SK-N-SH (cell line): ENCODE data around the gene BNIP5. TPM values are rescaled to one million over a fixed set of nuclear protein-coding genes. Genes with fewer than 3 reads are reported as not detected.
A peak's percentile ranks its signal among the peaks of the same experiment; 100 is the strongest.

ENCODE experiments used
- CTCF ChIA-PET: fragments of 300-600, 350-600 bp; formaldehyde crosslinking; extraction: SDS; loops from one replicate; lab custom pipeline; 2021; lab: Yijun Ruan, JAX
- POLR2A ChIA-PET: fragments of 350-600 bp; sonication (Branson Sonifier 250); formaldehyde crosslinking; extraction: SDS; loops from one replicate; lab custom pipeline; 2020; ENCODE audit warnings: antibody characterized with exemption, inconsistent platforms; lab: Yijun Ruan, JAX
- DNase-seq: peaks from one replicate; pipeline ENCODE4 v3.0.0; 2012
- H2AFZ ChIP-seq: fragments of 200-600 bp; sonication (generic); 2 replicates; pipeline ENCODE4 v1.8.1; 2016; ENCODE audit warnings: antibody characterized with exemption, mild to moderate bottlenecking, low read depth
- H3F3A ChIP-seq: fragments of 200-600 bp; sonication (generic); replicated peaks from 2 replicates; pipeline ENCODE3; 2016; ENCODE audit warnings: antibody characterized with exemption, mild to moderate bottlenecking; ENCODE audit not compliant: insufficient read depth
- H3K27ac ChIP-seq, 2 experiments: fragments of 200-500 bp in 1 of 2; fragments of 200-600 bp in 1 of 2; sonication (Bioruptor generic) in 1 of 2; sonication (generic), shearing (Covaris generic) in 1 of 2; 2 replicates each; pipeline versions ENCODE4 v1.5.1 to v1.6.1; 2014 to 2016; ENCODE audit warnings: low read depth in 2 of 2, inconsistent platforms in 1 of 2, low read length in 1 of 2, mild to moderate bottlenecking in 1 of 2, mixed read lengths in 1 of 2
- H3K27me3 ChIP-seq: fragments of 200-600 bp; sonication (generic), shearing (Covaris generic); 2 replicates; pipeline ENCODE4 v1.6.1; 2016; ENCODE audit warnings: mixed run types; ENCODE audit not compliant: insufficient read depth
- H3K36me3 ChIP-seq, 2 experiments: fragments of 200-500 bp in 1 of 2; fragments of 200-600 bp in 1 of 2; sonication (Bioruptor generic) in 1 of 2; sonication (generic) in 1 of 2; replicated peaks in 1 of 2; 2 replicates each; pipeline versions ENCODE3 to v1.5.1; 2014 to 2016; ENCODE audit warnings: low read length in 1 of 2, mild to moderate bottlenecking in 1 of 2; ENCODE audit not compliant: insufficient read depth in 2 of 2, control insufficient read depth in 1 of 2
- H3K4me1 ChIP-seq, 2 experiments: fragments of 200-500 bp in 1 of 2; fragments of 200-600 bp in 1 of 2; sonication (Bioruptor generic) in 1 of 2; sonication (generic), shearing (Covaris generic) in 1 of 2; 2 replicates each; pipeline versions ENCODE4 v1.5.1 to v1.6.1; 2014 to 2016; ENCODE audit warnings: low read depth in 1 of 2, low read length in 1 of 2, mixed run types in 1 of 2; ENCODE audit not compliant: insufficient read depth in 2 of 2, control insufficient read depth in 1 of 2
- H3K4me2 ChIP-seq: fragments of 200-600 bp; sonication (generic), shearing (Covaris generic); 2 replicates; pipeline ENCODE4 v1.6.1; 2017; ENCODE audit warnings: mixed run types
- H3K4me3 ChIP-seq, 2 experiments: fragments of 200-500 bp in 1 of 2; fragments of 200-600 bp in 1 of 2; sonication (Bioruptor generic) in 1 of 2; sonication (generic), shearing (Covaris generic) in 1 of 2; 2 replicates each; pipeline versions ENCODE4 v1.5.1 to v1.8.1; 2014 to 2016; ENCODE audit warnings: low read depth in 2 of 2, inconsistent platforms in 1 of 2, low read length in 1 of 2, mild to moderate bottlenecking in 1 of 2, mixed read lengths in 1 of 2, moderate library complexity in 1 of 2
- H3K79me2 ChIP-seq: fragments of 200-600 bp; sonication (generic); 2 replicates; pipeline ENCODE4 v1.8.1; 2017; ENCODE audit warnings: mild to moderate bottlenecking; ENCODE audit not compliant: insufficient read depth
- H3K9ac ChIP-seq: fragments of 200-600 bp; sonication (generic); 2 replicates; pipeline ENCODE4 v1.6.1; 2017; ENCODE audit warnings: mixed run types
- H3K9me2 ChIP-seq: fragments of 200-600 bp; sonication (generic); 2 replicates; pipeline ENCODE4 v1.6.1; 2017; ENCODE audit warnings: mixed run types
- H3K9me3 ChIP-seq: fragments of 200-600 bp; sonication (generic); 2 replicates; pipeline ENCODE4 v1.6.1; 2017; ENCODE audit warnings: mixed run types, mild to moderate bottlenecking, moderate library complexity
- H4K20me1 ChIP-seq: fragments of 200-600 bp; sonication (generic); 2 replicates; pipeline ENCODE4 v1.6.1; 2017; ENCODE audit warnings: mild to moderate bottlenecking, mixed run types; ENCODE audit not compliant: insufficient read depth
- CTCF ChIP-seq: fragments of 200-600 bp; sonication (generic); IDR thresholded peaks from 2 replicates; pipeline ENCODE4 v1.6.1; 2017; ENCODE audit warnings: antibody characterized with exemption, mild to moderate bottlenecking, moderate library complexity
- EZH2phosphoT487 ChIP-seq: fragments of 200-600 bp; sonication (generic); IDR thresholded peaks from 2 replicates; pipeline ENCODE4 v1.6.1; 2017; ENCODE audit warnings: low read depth, mixed run types, mild to moderate bottlenecking, antibody characterized with exemption, moderate library complexity, borderline replicate concordance
- FOXM1 ChIP-seq: IDR thresholded peaks from 2 replicates; pipeline ENCODE4 v1.4.0; 2012; ENCODE audit warnings: low read depth, mild to moderate bottlenecking
- GABPA ChIP-seq: IDR thresholded peaks from 2 replicates; pipeline ENCODE4 v1.4.0; 2012; ENCODE audit warnings: low read depth, mild to moderate bottlenecking
- GATA2 ChIP-seq: sonication (generic); formaldehyde crosslinking; IDR thresholded peaks from 2 replicates; pipeline ENCODE4 v1.5.0; 2020; ENCODE audit warnings: mild to moderate bottlenecking, missing genetic modification reagents
- MAX ChIP-seq: IDR thresholded peaks from 2 replicates; pipeline ENCODE4 v1.4.0; 2012; ENCODE audit warnings: low read depth
- MXI1 ChIP-seq: IDR thresholded peaks from 2 replicates; pipeline ENCODE4 v1.6.1; 2012; ENCODE audit warnings: mild to moderate bottlenecking, low read depth, low read length, improper control_type of control experiment
- NFIC ChIP-seq: IDR thresholded peaks from 2 replicates; pipeline ENCODE4 v1.4.0; 2012; ENCODE audit warnings: borderline replicate concordance
- NRF1 ChIP-seq: IDR thresholded peaks from 2 replicates; pipeline ENCODE4 v1.6.1; 2012; ENCODE audit warnings: low read depth, mild to moderate bottlenecking, low read length
- RAD21 ChIP-seq: IDR thresholded peaks from 2 replicates; pipeline ENCODE4 v1.6.1; 2012; ENCODE audit warnings: mild to moderate bottlenecking, low read length
- REST ChIP-seq: IDR thresholded peaks from 2 replicates; pipeline ENCODE4 v1.6.1; 2012; ENCODE audit warnings: mild to moderate bottlenecking, low read depth, low read length, moderate library complexity
- RFX5 ChIP-seq: IDR thresholded peaks from 2 replicates; pipeline ENCODE4 v1.6.1; 2012; ENCODE audit warnings: mild to moderate bottlenecking, improper control_type of control experiment, low read length
- RXRA ChIP-seq: IDR thresholded peaks from 2 replicates; pipeline ENCODE4 v1.4.0; 2012; ENCODE audit warnings: low read depth, mild to moderate bottlenecking, borderline replicate concordance
- SIN3A ChIP-seq: IDR thresholded peaks from 2 replicates; pipeline ENCODE4 v1.6.1; 2012; ENCODE audit warnings: low read depth, mild to moderate bottlenecking, low read length, moderate library complexity, borderline replicate concordance
- SMC3 ChIP-seq: IDR thresholded peaks from 2 replicates; pipeline ENCODE4 v1.6.1; 2012; ENCODE audit warnings: low read depth, low read length, improper control_type of control experiment
- TAF1 ChIP-seq: IDR thresholded peaks from 2 replicates; pipeline ENCODE4 v1.6.1; 2012; ENCODE audit warnings: low read depth, mild to moderate bottlenecking, low read length, moderate library complexity, borderline replicate concordance
- YY1 ChIP-seq: IDR thresholded peaks from 2 replicates; pipeline ENCODE4 v1.4.0; 2012; ENCODE audit warnings: low read depth, mild to moderate bottlenecking
- WGBS: methylation state at CpG from one replicate; pipeline ENCODE4 v1.1.6; 2017; ENCODE audit warnings: low lambda C conversion rate; 5-methylcytosine and 5-hydroxymethylcytosine counted together
- polyA plus RNA-seq, 3 experiments: library from polyadenylated mRNA; depleted of rRNA; stranded (reverse); fragments of >200 nt; gene quantifications; 2 replicates each; pipeline ENCODE4 v1.2.3, GENCODE V29; 2012
- TF ChIP-seq, protein P1 (sequence below): fragments of 150-350 bp; IDR thresholded peaks from 2 replicates; pipeline ENCODE4 v1.6.1; 2017; ENCODE audit warnings: antibody characterized with exemption, low read length, low read depth, borderline replicate concordance
- TF ChIP-seq, protein P2 (sequence below): IDR thresholded peaks from 2 replicates; pipeline ENCODE4; 2012
- TF ChIP-seq, protein P3 (sequence below): IDR thresholded peaks from 2 replicates; pipeline ENCODE4 v1.4.0; 2012; ENCODE audit warnings: low read depth, borderline replicate concordance

BNIP5 gene
- polyA plus RNA-seq, 1 of the 3 experiments (the other 2 are of a cell fraction) = not detected

DNA sequence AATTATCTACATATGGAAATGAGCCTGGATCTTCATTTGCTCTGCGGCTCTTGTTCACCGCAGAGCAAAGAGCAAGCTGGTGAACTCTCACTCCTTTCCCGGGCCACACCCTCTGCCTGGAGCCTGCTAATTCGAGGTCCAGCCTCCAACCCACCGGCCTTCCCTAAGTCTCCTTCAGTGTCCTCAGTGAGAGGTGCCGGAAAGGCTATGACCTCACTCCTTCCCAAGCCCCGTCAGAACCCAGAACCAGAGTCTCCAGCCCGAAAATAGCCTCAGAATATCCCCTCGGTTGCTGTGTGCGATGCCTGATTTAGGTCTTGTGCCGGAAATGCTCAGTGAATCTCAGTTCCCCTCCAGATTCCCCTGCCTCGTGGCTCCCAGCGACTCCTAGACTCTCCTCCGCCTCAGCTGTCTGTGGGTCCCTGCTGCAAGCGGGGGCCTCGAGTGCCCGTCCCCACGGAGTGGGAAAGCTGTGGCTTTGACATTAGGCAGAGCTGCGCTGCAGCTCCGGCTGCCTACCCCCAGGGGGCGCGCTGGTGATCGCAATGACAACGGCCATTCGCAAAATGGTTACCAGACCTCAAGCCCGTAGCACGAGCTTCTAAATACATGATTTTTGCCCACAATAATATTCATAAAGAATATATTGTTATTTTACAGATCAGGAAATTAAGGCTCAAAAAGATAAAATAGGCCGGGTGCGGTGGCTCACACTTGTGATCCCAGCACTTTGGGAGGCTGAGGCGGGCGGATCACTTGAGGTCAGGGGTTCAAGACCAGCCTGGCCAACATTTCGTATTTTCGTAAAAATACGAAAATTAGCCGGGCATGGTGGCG lies 4.1 kb upstream of the BNIP5 start:
- H3K36me3 ChIP-seq = no peaks in the 10 kb centered on the region
- peak overlapping the region; percentile 24; the same call in 1 of the 2 replicates for H3K4me2 ChIP-seq
- no peaks in the 10 kb centered on the region for H3F3A ChIP-seq
- H3K27ac ChIP-seq = no peak overlapping the region
- 44% methylated on average over 32 of the region's 36 CpGs for WGBS
- peak; percentile 82 for DNase-seq
- no peaks in the 10 kb centered on the region for H3K9me2 ChIP-seq
- H3K79me2 ChIP-seq = no peaks in the 10 kb centered on the region
- peak overlapping the region; percentile 84 for H2AFZ ChIP-seq
- H3K4me1 ChIP-seq = no peaks in the 10 kb centered on the region; a peak in 1 of 4 replicates
- ChIA-PET CTCF (interaction anchor here (0.6 to 3.7 kb wide), 39 partner anchors 8 to 654 kb away, joined by 3 to 49 read pairs (median 5); no protein-coding TSS in a partner anchor), POLR2A (interaction anchor here (0.5 to 1.1 kb wide), 2 partner anchors 105 to 148 kb away, joined by 3 read pairs; no protein-coding TSS in a partner anchor)
- no peaks in the 10 kb centered on the region for H3K9me3 ChIP-seq
- H4K20me1 ChIP-seq = no peaks in the 10 kb centered on the region
- H3K4me3 ChIP-seq = peak overlapping the region in 1 of 2 experiments; percentile 48; a peak in 1 of 4 replicates
- no peak overlapping the region for H3K9ac ChIP-seq
- peaks cover 14% of the 10 kb centered on the region; the same call in 1 of the 2 replicates for H3K27me3 ChIP-seq
- TF ChIP-seq MAX (peak; percentile 58; the same call in 1 of the 2 replicates), RAD21 (peak; percentile 68), GABPA (no peak), FOXM1 (no peak), EZH2phosphoT487 (no peak), REST (no peak), SIN3A (no peak), SMC3 (peak; percentile 76), CTCF (peak; percentile 98), GATA2 (CRISPR knock-in tag) (no peak), TAF1 (no peak), MXI1 (peak; percentile 31; the same call in 1 of the 2 replicates), NRF1 (no peak), RXRA (no peak), YY1 (peak; percentile 78; the same call in 1 of the 2 replicates), NFIC (no peak), RFX5 (no peak)
- TF ChIP-seq, protein P1, sequence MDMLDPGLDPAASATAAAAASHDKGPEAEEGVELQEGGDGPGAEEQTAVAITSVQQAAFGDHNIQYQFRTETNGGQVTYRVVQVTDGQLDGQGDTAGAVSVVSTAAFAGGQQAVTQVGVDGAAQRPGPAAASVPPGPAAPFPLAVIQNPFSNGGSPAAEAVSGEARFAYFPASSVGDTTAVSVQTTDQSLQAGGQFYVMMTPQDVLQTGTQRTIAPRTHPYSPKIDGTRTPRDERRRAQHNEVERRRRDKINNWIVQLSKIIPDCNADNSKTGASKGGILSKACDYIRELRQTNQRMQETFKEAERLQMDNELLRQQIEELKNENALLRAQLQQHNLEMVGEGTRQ = no peak
- TF ChIP-seq, protein P2, sequence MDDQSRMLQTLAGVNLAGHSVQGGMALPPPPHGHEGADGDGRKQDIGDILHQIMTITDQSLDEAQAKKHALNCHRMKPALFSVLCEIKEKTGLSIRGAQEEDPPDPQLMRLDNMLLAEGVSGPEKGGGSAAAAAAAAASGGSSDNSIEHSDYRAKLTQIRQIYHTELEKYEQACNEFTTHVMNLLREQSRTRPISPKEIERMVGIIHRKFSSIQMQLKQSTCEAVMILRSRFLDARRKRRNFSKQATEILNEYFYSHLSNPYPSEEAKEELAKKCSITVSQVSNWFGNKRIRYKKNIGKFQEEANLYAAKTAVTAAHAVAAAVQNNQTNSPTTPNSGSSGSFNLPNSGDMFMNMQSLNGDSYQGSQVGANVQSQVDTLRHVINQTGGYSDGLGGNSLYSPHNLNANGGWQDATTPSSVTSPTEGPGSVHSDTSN = no peak
- TF ChIP-seq, protein P3, sequence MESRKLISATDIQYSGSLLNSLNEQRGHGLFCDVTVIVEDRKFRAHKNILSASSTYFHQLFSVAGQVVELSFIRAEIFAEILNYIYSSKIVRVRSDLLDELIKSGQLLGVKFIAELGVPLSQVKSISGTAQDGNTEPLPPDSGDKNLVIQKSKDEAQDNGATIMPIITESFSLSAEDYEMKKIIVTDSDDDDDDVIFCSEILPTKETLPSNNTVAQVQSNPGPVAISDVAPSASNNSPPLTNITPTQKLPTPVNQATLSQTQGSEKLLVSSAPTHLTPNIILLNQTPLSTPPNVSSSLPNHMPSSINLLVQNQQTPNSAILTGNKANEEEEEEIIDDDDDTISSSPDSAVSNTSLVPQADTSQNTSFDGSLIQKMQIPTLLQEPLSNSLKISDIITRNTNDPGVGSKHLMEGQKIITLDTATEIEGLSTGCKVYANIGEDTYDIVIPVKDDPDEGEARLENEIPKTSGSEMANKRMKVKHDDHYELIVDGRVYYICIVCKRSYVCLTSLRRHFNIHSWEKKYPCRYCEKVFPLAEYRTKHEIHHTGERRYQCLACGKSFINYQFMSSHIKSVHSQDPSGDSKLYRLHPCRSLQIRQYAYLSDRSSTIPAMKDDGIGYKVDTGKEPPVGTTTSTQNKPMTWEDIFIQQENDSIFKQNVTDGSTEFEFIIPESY = no peak
